GM12878 (cell line): Measurements from ENCODE around the gene UBAC2. TPM values are rescaled to one million over a fixed set of nuclear protein-coding genes. Genes with fewer than 3 reads are reported as not detected.

Experiments
- ATAC-seq: fragments of 200-7000 bp; cut with Tn5 transposase; 3 replicates; pipeline ENCODE4 v1.9.1; 2020; ENCODE audit warnings: mild to moderate bottlenecking, moderate library complexity
- BruUV-seq: library from RNA; stranded (reverse); fragments of 400-500 nt; replicated peaks from 2 replicates; lab custom pipeline; 2021; lab: Mats Ljungman, UMichigan
- CTCF ChIA-PET: fragments of 300-600 bp; sonication (Branson Sonifier 250); formaldehyde crosslinking; extraction: SDS; loops from one replicate; lab custom pipeline; 2021; ENCODE audit warnings: inconsistent platforms; lab: Yijun Ruan, JAX
- POLR2A ChIA-PET: fragments of 350-600 bp; formaldehyde crosslinking; extraction: SDS; loops from one replicate; lab custom pipeline; 2021; ENCODE audit warnings: inconsistent platforms; lab: Charles Lee
- RAD21 ChIA-PET: fragments of 300-600 bp; sonication (Branson Sonifier 250); formaldehyde crosslinking; loops from one replicate; lab custom pipeline; 2023; ENCODE audit warnings: antibody characterized with exemption; ENCODE audit not compliant: unreplicated experiment; lab: Charles Lee
- SMC1A ChIA-PET: fragments of 300-600 bp; sonication (Branson Sonifier 250); formaldehyde crosslinking; loops from one replicate; lab custom pipeline; 2023; ENCODE audit not compliant: unreplicated experiment, uncharacterized antibody; lab: Charles Lee
- DNase-seq: peaks from one replicate; pipeline ENCODE4 v3.0.0-alpha.2; 2011; ENCODE audit warnings: low read depth, low spot score
- FAIRE-seq: peaks from 3 replicates; lab custom pipeline; 2011; peaks lifted over from hg19 to GRCh38; lab: Jason Lieb, UNC
- H2AFZ ChIP-seq: 2 replicates; pipeline ENCODE4 v1.6.0; 2011; ENCODE audit warnings: low read depth, low read length, control low read depth; ENCODE audit not compliant: control insufficient read depth
- H3K27ac ChIP-seq: 2 replicates; pipeline ENCODE4 v1.5.1; 2011; ENCODE audit warnings: control low read depth; ENCODE audit not compliant: control insufficient read depth, insufficient read depth
- H3K27me3 ChIP-seq, 2 experiments: replicated peaks in 1 of 2; 2 replicates each; pipeline versions ENCODE4 v1.6.0 to v1.6.1; 2011; ENCODE audit warnings: low read length in 1 of 2; ENCODE audit not compliant: control insufficient read depth in 2 of 2, insufficient read depth in 2 of 2
- H3K36me3 ChIP-seq, 2 experiments: 2 replicates each; pipeline ENCODE4 v1.5.1; 2011; ENCODE audit warnings: low read length in 1 of 2; ENCODE audit not compliant: control insufficient read depth in 2 of 2, insufficient read depth in 2 of 2
- H3K4me1 ChIP-seq: 2 replicates; pipeline ENCODE4 v1.6.1; 2011; ENCODE audit warnings: mild to moderate bottlenecking, low read length, moderate library complexity, mixed read lengths; ENCODE audit not compliant: control insufficient read depth, insufficient read depth
- H3K4me2 ChIP-seq: 2 replicates; pipeline ENCODE4 v1.6.0; 2011; ENCODE audit warnings: control low read depth; ENCODE audit not compliant: control insufficient read depth, insufficient read depth
- H3K4me3 ChIP-seq: fragments of 200-600 bp; sonication (generic); 2 replicates; pipeline ENCODE4 v1.5.1; 2016
- H3K79me2 ChIP-seq: 2 replicates; pipeline ENCODE4 v1.6.0; 2011; ENCODE audit warnings: low read length; ENCODE audit not compliant: control insufficient read depth, insufficient read depth
- H3K9ac ChIP-seq: 2 replicates; pipeline ENCODE4 v1.8.0; 2011; ENCODE audit warnings: low read length, control low read depth, mixed read lengths; ENCODE audit not compliant: control insufficient read depth, insufficient read depth
- H3K9me3 ChIP-seq: replicated peaks from 3 replicates; pipeline ENCODE4 v1.5.1; 2011; ENCODE audit warnings: mild to moderate bottlenecking, low read length; ENCODE audit not compliant: control insufficient read depth, insufficient read depth
- H4K20me1 ChIP-seq: 2 replicates; pipeline ENCODE4 v1.6.0; 2011; ENCODE audit not compliant: control insufficient read depth, insufficient read depth
- BCL3 ChIP-seq: IDR thresholded peaks from 2 replicates; pipeline ENCODE4 v1.6.1; 2011; ENCODE audit warnings: borderline replicate concordance, low read depth, mild to moderate bottlenecking, moderate library complexity, low read length; ENCODE audit not compliant: insufficient read depth, poor library complexity, severe bottlenecking
- CBX5 ChIP-seq: sonication (generic); IDR thresholded peaks from 2 replicates; pipeline ENCODE4 v1.6.1; 2016; ENCODE audit warnings: low read depth, moderate library complexity, mild to moderate bottlenecking, inconsistent platforms
- CHD4 ChIP-seq: fragments of 200-600 bp; sonication (generic); IDR thresholded peaks from 2 replicates; pipeline ENCODE4 v1.6.1; 2016; ENCODE audit warnings: mild to moderate bottlenecking
- E2F8 ChIP-seq: fragments of 450-650 bp; IDR thresholded peaks from 2 replicates; pipeline ENCODE4 v1.6.1; 2018; ENCODE audit warnings: mild to moderate bottlenecking, low read depth, moderate library complexity; ENCODE audit not compliant: partially characterized antibody
- EP300 ChIP-seq, 2 experiments: fragments of 150-350 bp in 1 of 2; IDR thresholded peaks; 2 replicates each; pipeline ENCODE4 v1.6.1; 2011 to 2012; ENCODE audit warnings: low read depth in 2 of 2, low read length in 2 of 2, borderline replicate concordance in 1 of 2, improper control_type of control experiment in 1 of 2, inconsistent platforms in 1 of 2; ENCODE audit not compliant: control insufficient read depth in 1 of 2
- JUNB ChIP-seq: IDR thresholded peaks from 2 replicates; pipeline ENCODE4 v1.6.1; 2016; ENCODE audit warnings: antibody characterized with exemption, mild to moderate bottlenecking
- KDM1A ChIP-seq: fragments of 200-600 bp; sonication (generic); IDR thresholded peaks from 2 replicates; pipeline ENCODE4 v1.6.1; 2016; ENCODE audit warnings: borderline replicate concordance
- MYB ChIP-seq: fragments of 150-350 bp; IDR thresholded peaks from 2 replicates; pipeline ENCODE4 v1.6.1; 2014; ENCODE audit warnings: mild to moderate bottlenecking, low read depth, low read length, borderline replicate concordance
- SMAD5 ChIP-seq: IDR thresholded peaks from 2 replicates; pipeline ENCODE4 v1.6.1; 2016; ENCODE audit warnings: antibody characterized with exemption, low read depth
- STAT3 ChIP-seq: IDR thresholded peaks from 2 replicates; pipeline ENCODE4 v1.6.1; 2011; ENCODE audit warnings: low read depth, low read length, improper control_type of control experiment
- WGBS: methylation state at CpG from one replicate; pipeline ENCODE4 v1.1.6; 2016; ENCODE audit warnings: low lambda C conversion rate; ENCODE audit not compliant: insufficient replicate concordance, insufficient coverage; ENCODE audit errors: missing lambda C conversion rate; 5-methylcytosine and 5-hydroxymethylcytosine counted together
- in situ Hi-C: fragments of 300-500 bp; cut with MboI; formaldehyde crosslinking; loops from 9 replicates; pipeline ENCODE4 v1.14.3; 2018; ENCODE audit warnings: mixed read lengths
- intact Hi-C: fragments of 100-400 bp; cut with micrococcal nuclease; formaldehyde crosslinking; loops from one replicate; pipeline ENCODE4 v1.14.2; 2022; ENCODE audit not compliant: unreplicated experiment
- polyA plus RNA-seq, 11 experiments: library from polyadenylated mRNA; depleted of rRNA in 4 of 11; unstranded in 6 of 11; stranded (reverse) in 5 of 11; fragments of >200 nt; fragmentation: Nextera tagmentation in 4 of 11; fragmentation: Illumina TruSeq in 1 of 11; extraction: Ambion mirVana in 4 of 11; extraction: Trizol in 1 of 11; gene quantifications; 1 replicate in 1 of 11; 2 replicates in 10 of 11; pipeline versions ENCODE4 v1.2.1 to v1.2.3, GENCODE V29; 2011 to 2016; ENCODE audit warnings: inconsistent platforms in 2 of 11, missing spikeins in 2 of 11, low read depth in 1 of 11
- total RNA-seq, 4 experiments: library from RNA; depleted of rRNA in 3 of 4; stranded (reverse); fragments of >200 nt in 3 of 4; fragmentation: Illumina TruSeq in 1 of 4; extraction: Trizol in 1 of 4; gene quantifications; 2 replicates each; pipeline versions ENCODE4 v1.2.1 to v1.2.3, GENCODE V29; 2013 to 2021

Gene UBAC2
- total and polyA plus RNA-seq, 10 of the 15 experiments (the other 5 are each of a cell fraction or from before 2014, with no cell fraction given) = 3.0 to 54.6 (median 17.4) TPM

- CTCF ChIA-PET = interaction anchor here (1.0 to 4.5 kb wide), 4 partner anchors 30 to 161 kb away, joined by 3 to 37 read pairs (median 4); no protein-coding TSS in a partner anchor
- POLR2A ChIA-PET = interaction anchor here (1.5 kb wide), 1 partner anchor 25 kb away, joined by 4 read pairs; no protein-coding TSS in a partner anchor
- no peak overlapping the region for H3K9ac ChIP-seq
- RAD21 ChIA-PET = interaction anchor here (0.9 to 12.0 kb wide), 4 partner anchors 30 to 59 kb away, joined by 3 to 94 read pairs (median 10); no protein-coding TSS in a partner anchor
- H3K4me2 ChIP-seq = no peak overlapping the region
- no peak for ATAC-seq
- in situ Hi-C loops = no loop called here
- 88% methylated on average over 5 of the region's 5 CpGs for WGBS
- H3K4me3 ChIP-seq = no peak overlapping the region
- H3K27me3 ChIP-seq = no peaks in the 10 kb centered on the region
- H3K36me3 ChIP-seq = peaks cover 0 to 6% of the 10 kb centered on the region in 2 experiments; a peak in 1 of 4 replicates
- no peak for DNase-seq
- intact Hi-C loops = no loop called here
- no TSS peak for BruUV-seq
- no peak overlapping the region for H3K27ac ChIP-seq
- SMC1A ChIA-PET = interaction anchor here (0.8 to 11.8 kb wide), 5 partner anchors 12 to 61 kb away, joined by 5 to 184 read pairs (median 58); partner anchors contain the start of gene GPR18
- FAIRE-seq = no peak
- H3K4me1 ChIP-seq = peaks cover 35% of the 10 kb centered on the region
- peaks cover 55% of the 10 kb centered on the region for H3K79me2 ChIP-seq
- TF ChIP-seq STAT3 (no peak), KDM1A (no peak), CBX5 (no peak), MYB (no peak), CHD4 (no peak), E2F8 (no peak), JUNB (no peak), BCL3 (no peak), SMAD5 (no peak), EP300 (IDR thresholded peaks at IDR 0.05; ENCODE audit: borderline replicate concordance in 1 of 2, control insufficient read depth in 1 of 2, low read depth in 2 of 2, low read length in 2 of 2) (no peak)
- H3K9me3 ChIP-seq = no peaks in the 10 kb centered on the region
- H2AFZ ChIP-seq = no peak overlapping the region
- H4K20me1 ChIP-seq = peaks cover 29% of the 10 kb centered on the region
These were observed 6.2 kb downstream of the UBAC2 start for GRCh38 chr13:99206873-99207272.
